ENCODE results near the gene DDX10.

Gene DDX10

GRCh38 chr11:108672113-108672512 lies 7.2 kb downstream of the DDX10 start:
- Histone ChIP-seq H3K9me3 (ENCODE audit: insufficient read depth, low read depth, low read length) (no peaks in the 10 kb centered on the region), H2AK5ac (ENCODE audit: low read length) (no peak overlapping the region), H4K91ac (ENCODE audit: low read depth, low read length) (no peak overlapping the region), H2AFZ (ENCODE audit: insufficient read depth, low read length, poor library complexity) (no peak overlapping the region), H3K27ac (ENCODE audit: low read depth, low read length) (no peak overlapping the region), H2BK5ac (ENCODE audit: low read depth, low read length, poor library complexity) (no peak overlapping the region), H2BK120ac (ENCODE audit: insufficient read depth, low read length, poor library complexity) (no peak overlapping the region), H3K4ac (ENCODE audit: low read depth, low read length) (no peak overlapping the region), H4K12ac (ENCODE audit: low read depth, low read length) (no peak overlapping the region), H3K14ac (ENCODE audit: low read length) (no peak overlapping the region), H3K23ac (ENCODE audit: low read length) (no peak overlapping the region), H3K4me1 (ENCODE audit: control insufficient read depth in 1 of 2, insufficient read depth in 2 of 2, low read length in 2 of 2) (peaks cover 0 to 6% of the 10 kb centered on the region in 2 experiments), H3K79me1 (ENCODE audit: low read length) (no peaks in the 10 kb centered on the region), H3K27me3 (ENCODE audit: insufficient read depth, low read length) (no peaks in the 10 kb centered on the region), H3K4me3 (ENCODE audit: low read depth, low read length) (no peak overlapping the region), H3K9ac (ENCODE audit: low read length) (no peak overlapping the region), H2BK12ac (ENCODE audit: low read length) (no peak overlapping the region), H3K36me3 (ENCODE audit: control insufficient read depth in 1 of 2, insufficient read depth in 2 of 2, low read length in 2 of 2) (peaks cover 3 to 9% of the 10 kb centered on the region in 2 experiments), H3K79me2 (ENCODE audit: control insufficient read depth, insufficient read depth, low read length, poor library complexity) (no peaks in the 10 kb centered on the region), H4K8ac (ENCODE audit: low read depth, low read length) (no peak overlapping the region), H3K18ac (ENCODE audit: low read length) (no peak overlapping the region), H3K4me2 (ENCODE audit: low read length) (no peak overlapping the region)
- no peak for DNase-seq
- no CpG with 5 or more reads among the region's 3 CpGs for WGBS (ENCODE audit: extremely low coverage, insufficient coverage, insufficient read length)

- no peak overlapping the region for H2BK12ac ChIP-seq (ENCODE audit: low read length)
Measured at GRCh38 chr11:108672786-108673185, 7.9 kb downstream of the DDX10 start.

GRCh38 chr11:108679045-108679444 lies 14.2 kb downstream of the DDX10 start:
- Histone ChIP-seq H4K8ac (ENCODE audit: low read depth, low read length) (no peak overlapping the region), H3K9me3 (ENCODE audit: insufficient read depth, low read depth, low read length) (no peaks in the 10 kb centered on the region), H3K4ac (ENCODE audit: low read depth, low read length) (no peak overlapping the region), H3K18ac (ENCODE audit: low read length) (no peak overlapping the region), H3K36me3 (ENCODE audit: control insufficient read depth in 1 of 2, insufficient read depth in 2 of 2, low read length in 2 of 2) (peaks cover 6 to 16% of the 10 kb centered on the region in 2 experiments), H4K91ac (ENCODE audit: low read depth, low read length) (no peak overlapping the region), H3K4me2 (ENCODE audit: low read length) (no peak overlapping the region), H3K4me3 (ENCODE audit: low read depth, low read length) (no peak overlapping the region), H2AK5ac (ENCODE audit: low read length) (no peak overlapping the region), H4K12ac (ENCODE audit: low read depth, low read length) (no peak overlapping the region), H2BK5ac (ENCODE audit: low read depth, low read length, poor library complexity) (no peak overlapping the region), H2BK120ac (ENCODE audit: insufficient read depth, low read length, poor library complexity) (no peak overlapping the region), H2BK12ac (ENCODE audit: low read length) (no peak overlapping the region), H3K4me1 (ENCODE audit: control insufficient read depth in 1 of 2, insufficient read depth in 2 of 2, low read length in 2 of 2) (no peaks in the 10 kb centered on the region), H3K14ac (ENCODE audit: low read length) (no peak overlapping the region), H3K27ac (ENCODE audit: low read depth, low read length) (no peak overlapping the region), H3K9ac (ENCODE audit: low read length) (no peak overlapping the region), H3K23ac (ENCODE audit: low read length) (no peak overlapping the region), H3K79me2 (ENCODE audit: control insufficient read depth, insufficient read depth, low read length, poor library complexity) (no peaks in the 10 kb centered on the region), H3K27me3 (ENCODE audit: insufficient read depth, low read length) (no peaks in the 10 kb centered on the region), H3K79me1 (ENCODE audit: low read length) (no peaks in the 10 kb centered on the region), H2AFZ (ENCODE audit: insufficient read depth, low read length, poor library complexity) (no peak overlapping the region)
- WGBS (ENCODE audit: extremely low coverage, insufficient coverage, insufficient read length) = no CpG with 5 or more reads among the region's 2 CpGs
- peak in 1 of 2 donors; percentile 71 for DNase-seq

More at GRCh38 chr11:108672786-108673185, 7.9 kb downstream of the DDX10 start:
- H3K27ac ChIP-seq (ENCODE audit: low read depth, low read length) = no peak overlapping the region
- H3K9ac ChIP-seq (ENCODE audit: low read length) = no peak overlapping the region
- H3K79me1 ChIP-seq (ENCODE audit: low read length) = no peaks in the 10 kb centered on the region
- no peak overlapping the region for H2AFZ ChIP-seq (ENCODE audit: insufficient read depth, low read length, poor library complexity)
- H3K9me3 ChIP-seq (ENCODE audit: insufficient read depth, low read depth, low read length) = no peaks in the 10 kb centered on the region
- H2BK120ac ChIP-seq (ENCODE audit: insufficient read depth, low read length, poor library complexity) = no peak overlapping the region
- H3K14ac ChIP-seq (ENCODE audit: low read length) = no peak overlapping the region
- H3K18ac ChIP-seq (ENCODE audit: low read length) = no peak overlapping the region
- H3K4ac ChIP-seq (ENCODE audit: low read depth, low read length) = no peak overlapping the region
- H2AK5ac ChIP-seq (ENCODE audit: low read length) = no peak overlapping the region
- H3K27me3 ChIP-seq (ENCODE audit: insufficient read depth, low read length) = no peaks in the 10 kb centered on the region
- no peaks in the 10 kb centered on the region for H3K79me2 ChIP-seq (ENCODE audit: control insufficient read depth, insufficient read depth, low read length, poor library complexity)
- H3K4me2 ChIP-seq (ENCODE audit: low read length) = no peak overlapping the region
- no peak overlapping the region for H4K91ac ChIP-seq (ENCODE audit: low read depth, low read length)
- no peak overlapping the region for H3K4me3 ChIP-seq (ENCODE audit: low read depth, low read length)
- H3K23ac ChIP-seq (ENCODE audit: low read length) = no peak overlapping the region
- no peak overlapping the region for H4K12ac ChIP-seq (ENCODE audit: low read depth, low read length)
- H2BK5ac ChIP-seq (ENCODE audit: low read depth, low read length, poor library complexity) = no peak overlapping the region
- peaks cover 3 to 12% of the 10 kb centered on the region in 2 experiments for H3K36me3 ChIP-seq (ENCODE audit: control insufficient read depth in 1 of 2, insufficient read depth in 2 of 2, low read length in 2 of 2)
- peaks cover 0 to 6% of the 10 kb centered on the region in 2 experiments for H3K4me1 ChIP-seq (ENCODE audit: control insufficient read depth in 1 of 2, insufficient read depth in 2 of 2, low read length in 2 of 2)
- no peak overlapping the region for H4K8ac ChIP-seq (ENCODE audit: low read depth, low read length)
- DNase-seq = no peak

- no peaks in the 10 kb centered on the region for H3K79me2 ChIP-seq (ENCODE audit: control insufficient read depth, insufficient read depth, low read length, poor library complexity)
- no peaks in the 10 kb centered on the region for H3K27me3 ChIP-seq (ENCODE audit: insufficient read depth, low read length)
- no peak overlapping the region for H3K18ac ChIP-seq (ENCODE audit: low read length)
- no peak overlapping the region for H3K14ac ChIP-seq (ENCODE audit: low read length)
- H3K9ac ChIP-seq (ENCODE audit: low read length) = no peak overlapping the region
- H3K79me1 ChIP-seq (ENCODE audit: low read length) = no peaks in the 10 kb centered on the region
- no peak overlapping the region for H3K4me3 ChIP-seq (ENCODE audit: low read depth, low read length)
- H3K36me3 ChIP-seq (ENCODE audit: control insufficient read depth in 1 of 2, insufficient read depth in 2 of 2, low read length in 2 of 2) = peaks cover 6 to 16% of the 10 kb centered on the region in 2 experiments
- no peak overlapping the region for H3K23ac ChIP-seq (ENCODE audit: low read length)
- H2BK12ac ChIP-seq (ENCODE audit: low read length) = no peak overlapping the region
- H3K27ac ChIP-seq (ENCODE audit: low read depth, low read length) = no peak overlapping the region
- H3K4ac ChIP-seq (ENCODE audit: low read depth, low read length) = no peak overlapping the region
- WGBS (ENCODE audit: extremely low coverage, insufficient coverage, insufficient read length) = no CpG with 5 or more reads among the region's 1 CpG
- H3K9me3 ChIP-seq (ENCODE audit: insufficient read depth, low read depth, low read length) = no peaks in the 10 kb centered on the region
- H4K12ac ChIP-seq (ENCODE audit: low read depth, low read length) = no peak overlapping the region
- H4K91ac ChIP-seq (ENCODE audit: low read depth, low read length) = no peak overlapping the region
- no peak overlapping the region for H2BK120ac ChIP-seq (ENCODE audit: insufficient read depth, low read length, poor library complexity)
- no peak overlapping the region for H3K4me2 ChIP-seq (ENCODE audit: low read length)
- DNase-seq = no peak
- H2AK5ac ChIP-seq (ENCODE audit: low read length) = no peak overlapping the region
- H2AFZ ChIP-seq (ENCODE audit: insufficient read depth, low read length, poor library complexity) = no peak overlapping the region
- H2BK5ac ChIP-seq (ENCODE audit: low read depth, low read length, poor library complexity) = no peak overlapping the region
- no peak overlapping the region for H4K8ac ChIP-seq (ENCODE audit: low read depth, low read length)
- no peaks in the 10 kb centered on the region for H3K4me1 ChIP-seq (ENCODE audit: control insufficient read depth in 1 of 2, insufficient read depth in 2 of 2, low read length in 2 of 2)
Measured at GRCh38 chr11:108680271-108680670, 15.4 kb downstream of the DDX10 start.

Data from trophoblast cell (in vitro differentiated cells and primary cell).